ENCODE data around the gene AFAP1L2. TPM values are rescaled to one million over a fixed set of nuclear protein-coding genes. Genes with fewer than 3 reads are reported as not detected.

The AFAP1L2 gene
- total and polyA plus RNA-seq, 8 donors: 2.6 to 25.0 (median 10.0) TPM

DNA sequence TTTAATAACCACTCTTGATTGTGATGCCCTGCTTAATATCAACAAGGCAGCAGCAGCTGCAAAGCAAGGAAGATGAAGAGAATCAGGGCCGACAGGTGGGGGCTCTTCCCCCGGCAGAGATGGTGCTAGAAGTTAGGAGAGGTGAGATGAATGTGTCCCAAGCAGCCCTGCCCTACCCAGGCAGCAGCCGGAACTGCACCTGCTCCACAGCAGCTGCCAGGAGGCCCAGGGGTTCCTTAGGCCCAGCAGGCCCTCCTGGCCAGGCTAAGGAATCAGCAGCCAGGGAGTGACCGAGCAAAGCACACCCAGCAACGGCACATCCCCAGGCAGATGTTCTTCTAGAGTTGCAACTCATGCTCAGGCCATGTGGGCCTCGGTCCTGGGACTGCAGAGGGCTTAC, 17.9 kb downstream of the AFAP1L2 start:
- H3K4me3 ChIP-seq: no peak overlapping the region
- 71 to 86% (median 84%) methylated on average over 5 to 6 of the region's 6 CpGs for WGBS, 5 donors
- no peaks in the 10 kb centered on the region for H3K27me3 ChIP-seq
- no peak overlapping the region for H3K27ac ChIP-seq
- DNase-seq: no peak
- TF ChIP-seq, protein P1, sequence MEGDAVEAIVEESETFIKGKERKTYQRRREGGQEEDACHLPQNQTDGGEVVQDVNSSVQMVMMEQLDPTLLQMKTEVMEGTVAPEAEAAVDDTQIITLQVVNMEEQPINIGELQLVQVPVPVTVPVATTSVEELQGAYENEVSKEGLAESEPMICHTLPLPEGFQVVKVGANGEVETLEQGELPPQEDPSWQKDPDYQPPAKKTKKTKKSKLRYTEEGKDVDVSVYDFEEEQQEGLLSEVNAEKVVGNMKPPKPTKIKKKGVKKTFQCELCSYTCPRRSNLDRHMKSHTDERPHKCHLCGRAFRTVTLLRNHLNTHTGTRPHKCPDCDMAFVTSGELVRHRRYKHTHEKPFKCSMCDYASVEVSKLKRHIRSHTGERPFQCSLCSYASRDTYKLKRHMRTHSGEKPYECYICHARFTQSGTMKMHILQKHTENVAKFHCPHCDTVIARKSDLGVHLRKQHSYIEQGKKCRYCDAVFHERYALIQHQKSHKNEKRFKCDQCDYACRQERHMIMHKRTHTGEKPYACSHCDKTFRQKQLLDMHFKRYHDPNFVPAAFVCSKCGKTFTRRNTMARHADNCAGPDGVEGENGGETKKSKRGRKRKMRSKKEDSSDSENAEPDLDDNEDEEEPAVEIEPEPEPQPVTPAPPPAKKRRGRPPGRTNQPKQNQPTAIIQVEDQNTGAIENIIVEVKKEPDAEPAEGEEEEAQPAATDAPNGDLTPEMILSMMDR (IDR thresholded peaks at IDR 0.05): no peak
- TF ChIP-seq POLR2A (IDR thresholded peaks at IDR 0.05) (no peak), EP300 (IDR thresholded peaks at IDR 0.05) (no peak)
- intact Hi-C loops (cut with DNase I; ENCODE audit: low total_unique reads): no loop called here
- no peaks in the 10 kb centered on the region for H3K9me3 ChIP-seq
- peaks cover 0 to 13% (median 6%) of the 10 kb centered on the region in 4 donors for H3K4me1 ChIP-seq
- H3K36me3 ChIP-seq: no peaks in the 10 kb centered on the region

DNA sequence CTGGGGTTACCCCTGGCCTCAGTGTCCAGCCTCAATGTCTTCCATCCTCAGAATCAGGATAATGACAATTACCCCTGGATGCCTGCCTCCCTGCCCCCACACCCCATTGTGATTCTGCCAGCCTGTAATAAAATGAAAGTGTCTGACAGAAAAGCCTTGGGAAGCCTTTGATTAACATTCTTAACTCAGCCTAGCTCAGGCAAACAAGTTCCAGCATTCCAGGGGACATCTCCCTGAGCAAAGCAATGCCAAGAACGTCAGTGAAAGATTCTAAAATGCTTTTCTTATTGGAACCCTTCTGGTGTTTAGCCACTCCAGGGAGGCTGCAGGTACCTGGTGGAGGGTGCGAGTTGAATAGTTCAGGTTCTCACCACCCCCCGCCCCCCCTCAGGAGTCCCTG, 18.7 kb downstream of the AFAP1L2 start:
- H3K4me3 ChIP-seq: no peak overlapping the region
- no peak overlapping the region for H3K27ac ChIP-seq
- intact Hi-C loops (cut with DNase I; ENCODE audit: low total_unique reads): no loop called here
- no peaks in the 10 kb centered on the region for H3K9me3 ChIP-seq
- 78 to 89% (median 84%) methylated on average over 3 of the region's 3 CpGs for WGBS, 5 donors
- no peak for TF ChIP-seq POLR2A (IDR thresholded peaks at IDR 0.05)
- no peak for TF ChIP-seq EP300 (IDR thresholded peaks at IDR 0.05)
- TF ChIP-seq POLR2AphosphoS5 (IDR thresholded peaks at IDR 0.05): no peak
- TF ChIP-seq, protein P1 (IDR thresholded peaks at IDR 0.05): no peak
- no peak for DNase-seq
- H3K36me3 ChIP-seq: no peaks in the 10 kb centered on the region
- peaks cover 0 to 13% (median 6%) of the 10 kb centered on the region in 4 donors for H3K4me1 ChIP-seq
- H3K27me3 ChIP-seq: no peaks in the 10 kb centered on the region

DNA sequence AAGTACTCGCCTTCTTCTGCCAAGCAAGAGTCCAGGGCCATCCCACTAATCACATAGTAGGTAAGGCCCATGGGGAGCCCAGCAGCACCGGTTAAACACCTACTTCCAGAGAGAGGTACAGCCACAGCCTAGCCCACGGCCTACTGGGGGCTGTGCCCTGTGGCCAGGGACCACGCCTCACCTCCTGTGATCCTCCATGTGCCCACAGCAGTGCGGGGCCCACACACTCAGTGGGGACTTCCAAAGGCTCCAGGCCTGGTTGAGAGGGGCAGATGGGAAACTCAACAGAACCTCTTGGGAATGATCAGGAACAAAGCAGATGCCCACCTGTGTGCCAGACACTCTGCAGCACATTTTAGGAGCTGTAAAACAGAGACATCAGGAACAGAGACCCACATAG, 19.7 kb downstream of the AFAP1L2 start:
- Histone ChIP-seq H3K27ac (no peak overlapping the region), H3K27me3 (no peaks in the 10 kb centered on the region), H3K9me3 (no peaks in the 10 kb centered on the region), H3K36me3 (no peaks in the 10 kb centered on the region), H3K4me1 (peaks cover 0 to 10% (median 4%) of the 10 kb centered on the region in 4 donors), H3K4me3 (no peak overlapping the region)
- intact Hi-C loops (cut with DNase I; ENCODE audit: low total_unique reads): no loop called here
- TF ChIP-seq EP300 (IDR thresholded peaks at IDR 0.05) (no peak), POLR2AphosphoS5 (IDR thresholded peaks at IDR 0.05) (no peak), POLR2A (IDR thresholded peaks at IDR 0.05) (no peak)
- TF ChIP-seq, protein P1 (IDR thresholded peaks at IDR 0.05): no peak
- DNase-seq: no peak
- 63 to 90% (median 88%) methylated on average over 5 of the region's 5 CpGs for WGBS, 5 donors

DNA sequence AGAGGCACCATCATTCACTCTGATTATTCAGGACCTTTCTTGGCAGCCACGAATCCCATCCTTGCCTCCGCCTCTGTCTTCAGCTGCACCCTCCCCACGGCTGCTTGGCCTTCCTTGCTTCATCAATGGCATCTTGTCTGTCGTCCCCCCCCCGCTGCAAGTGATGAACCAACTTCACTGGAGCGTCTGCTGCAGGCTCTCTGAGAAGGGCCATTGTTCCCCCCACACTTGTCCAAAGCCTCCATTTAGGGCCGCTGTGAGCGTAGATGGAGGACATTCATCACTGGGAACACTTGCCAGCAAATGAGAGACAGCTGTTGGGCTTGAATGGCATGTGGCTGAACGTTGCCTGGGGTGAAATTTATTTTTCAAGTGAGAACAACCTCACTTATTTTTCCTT, 20.1 kb downstream of the AFAP1L2 start:
- no peak overlapping the region for H3K27ac ChIP-seq
- H3K9me3 ChIP-seq: no peaks in the 10 kb centered on the region
- WGBS, 5 donors: 75 to 91% (median 83%) methylated on average over 9 of the region's 9 CpGs
- TF ChIP-seq POLR2A (IDR thresholded peaks at IDR 0.05) (no peak), POLR2AphosphoS5 (IDR thresholded peaks at IDR 0.05) (no peak), EP300 (IDR thresholded peaks at IDR 0.05) (no peak)
- TF ChIP-seq, protein P1 (IDR thresholded peaks at IDR 0.05): no peak
- no peaks in the 10 kb centered on the region for H3K27me3 ChIP-seq
- H3K4me1 ChIP-seq: peaks cover 0 to 10% (median 2%) of the 10 kb centered on the region in 4 donors
- peak in 1 of 2 donors; percentile 35 for DNase-seq
- no peak overlapping the region for H3K4me3 ChIP-seq
- intact Hi-C loops (cut with DNase I; ENCODE audit: low total_unique reads): no loop called here
- H3K36me3 ChIP-seq: no peaks in the 10 kb centered on the region

All from stomach (tissue), 9 donors.